Fibroblast of gingiva (primary cell): ENCODE data around the gene TMEM219.
"Not testable (repeated sequence)": the region's sequence is repeated elsewhere in the genome, so short reads cannot be mapped to it uniquely, and the experiment has no call there.

ENCODE experiments used
- DNase-seq: peaks from one replicate; pipeline ENCODE4 v3.0.0-alpha.2; 2011; ENCODE audit warnings: low read depth

Gene TMEM219

GRCh38 chr16:30011714-30012504, 50.0 kb downstream of the TMEM219 start:
- no peak for DNase-seq

- not testable (repeated sequence) for DNase-seq
Observed at GRCh38 chr16:30012598-30012997, 50.7 kb downstream of the TMEM219 start.

- not testable (repeated sequence) for DNase-seq
Observed at GRCh38 chr16:30015450-30015849, 53.6 kb downstream of the TMEM219 start.

GRCh38 chr16:30016555-30017276, 54.8 kb downstream of the TMEM219 start:
- DNase-seq: no peak

- no peak for DNase-seq
Observed at GRCh38 chr16:30017277-30017656, 55.4 kb downstream of the TMEM219 start.

- DNase-seq: not testable (repeated sequence)
Observed at GRCh38 chr16:30017937-30018336, 56.1 kb downstream of the TMEM219 start.

GRCh38 chr16:30018731-30019158, 56.9 kb downstream of the TMEM219 start:
- no peak for DNase-seq
